Measurements from ENCODE around the gene REEP5. TPM values are rescaled to one million over a fixed set of nuclear protein-coding genes. Genes with fewer than 3 reads are reported as not detected.

REEP5 gene
- total and polyA plus RNA-seq, 2 of the 8 experiments (the other 6 are each of a cell fraction or from before 2014, with no cell fraction given): 58.3 to 94.3 TPM

DNA sequence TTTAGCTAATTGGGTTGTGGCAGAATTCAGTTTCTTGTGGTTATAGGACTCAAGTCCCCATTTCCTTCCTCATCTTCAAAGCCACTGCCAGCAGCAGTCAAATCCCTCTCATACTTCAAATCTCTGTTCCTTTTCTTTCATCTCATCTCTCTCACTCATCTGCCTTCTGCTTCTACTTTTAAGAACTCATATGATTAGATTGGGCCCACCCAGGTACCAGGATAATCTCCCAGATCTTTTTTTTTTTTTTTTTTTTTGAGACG, 8.0 kb upstream of the REEP5 start:
- Histone ChIP-seq H3K23me2 (ENCODE audit: low read depth, low read length) (no peaks in the 10 kb centered on the region), H2AFZ (ENCODE audit: low read length) (no peak overlapping the region), H3K56ac (replicated peaks; ENCODE audit: insufficient read length, low read depth, low read length) (no peak overlapping the region), H3K27me3 (replicated peaks in 1 of 4; ENCODE audit: control insufficient read depth in 3 of 4, extremely low read depth in 1 of 4, insufficient read depth in 3 of 4, low read length in 3 of 4) (no peaks in the 10 kb centered on the region), H3K14ac (ENCODE audit: insufficient read length) (no peak overlapping the region), H3K18ac (ENCODE audit: extremely low read depth, low read length) (no peak overlapping the region), H2BK5ac (ENCODE audit: low read depth, low read length) (no peak overlapping the region), H3K9ac (replicated peaks in 1 of 4; ENCODE audit: extremely low read depth in 1 of 4, low read depth in 3 of 4, low read length in 3 of 4) (no peak overlapping the region), H3K9me3 (ENCODE audit: insufficient read depth in 2 of 2, low read depth in 1 of 2, low read length in 1 of 2) (no peaks in the 10 kb centered on the region), H3K27ac (ENCODE audit: low read depth, low read length) (no peak overlapping the region), H3K79me2 (ENCODE audit: control insufficient read depth in 1 of 2, insufficient read depth in 2 of 2, low read length in 2 of 2) (no peaks in the 10 kb centered on the region), H3K4me3 (ENCODE audit: extremely low read depth in 1 of 4, insufficient read depth in 2 of 4, low read depth in 3 of 4, low read length in 4 of 4) (no peak overlapping the region), H2BK20ac (ENCODE audit: low read length) (no peak overlapping the region), H3K4me1 (replicated peaks in 1 of 4; ENCODE audit: control insufficient read depth in 3 of 4, insufficient read depth in 4 of 4, low read length in 3 of 4) (no peaks in the 10 kb centered on the region), H4K91ac (replicated peaks; ENCODE audit: insufficient read length, low read length) (no peak overlapping the region), H3K36me3 (ENCODE audit: control insufficient read depth in 2 of 4, insufficient read depth in 4 of 4, low read length in 3 of 4) (no peaks in the 10 kb centered on the region), H4K5ac (ENCODE audit: insufficient read length, low read depth, low read length) (no peak overlapping the region), H3K79me1 (ENCODE audit: low read depth, low read length) (no peaks in the 10 kb centered on the region), H2BK15ac (ENCODE audit: low read length) (no peak overlapping the region), H3K4ac (replicated peaks; ENCODE audit: insufficient read length, low read depth, low read length) (no peak overlapping the region), H2BK120ac (replicated peaks; ENCODE audit: low read depth, low read length) (no peak overlapping the region), H3K4me2 (ENCODE audit: insufficient read depth in 1 of 2, low read depth in 2 of 2, low read length in 2 of 2) (no peak overlapping the region), H2AK5ac (ENCODE audit: low read depth, low read length) (no peak overlapping the region), H3K23ac (ENCODE audit: insufficient read length) (no peak overlapping the region), H2BK12ac (ENCODE audit: low read depth, low read length) (no peak overlapping the region), H4K8ac (ENCODE audit: extremely low read depth, insufficient read depth, low read length) (no peak overlapping the region), H4K20me1 (replicated peaks in 1 of 2; ENCODE audit: control insufficient read depth in 1 of 2, insufficient read depth in 2 of 2, low read length in 2 of 2) (no peaks in the 10 kb centered on the region)
- CTCF ChIA-PET (ENCODE audit: partially characterized antibody): interaction anchor here (1.4 kb wide), 1 partner anchor 9 kb away, joined by 5 read pairs; no protein-coding TSS in a partner anchor
- POLR2A ChIA-PET (ENCODE audit: partially characterized antibody): no interaction called here
- FAIRE-seq (no peak), DNase-seq (ENCODE audit: low read depth in 1 of 2, low spot score in 2 of 2) (no peak)
- no CpG with 5 or more reads among the region's 1 CpG for WGBS, 2 experiments (ENCODE audit: extremely low coverage in 1 of 2, insufficient coverage in 1 of 2, insufficient read length in 1 of 2, insufficient replicate concordance in 2 of 2, low coverage in 1 of 2, low lambda C conversion rate in 2 of 2, missing lambda C conversion rate in 1 of 2)
- TF ChIP-seq SIX5 (IDR thresholded peaks at IDR 0.05; ENCODE audit: low read depth, low read length) (no peak), RAD21 (IDR thresholded peaks at IDR 0.05 in 1 of 2, conservative IDR thresholded peaks at IDR 0.05 in 1 of 2; ENCODE audit: low read depth in 2 of 2, low read length in 2 of 2) (no peak), BRCA1 (IDR thresholded peaks at IDR 0.05; ENCODE audit: low read depth, low read length) (no peak), TAF7 (optimal IDR thresholded peaks at IDR 0.05; ENCODE audit: borderline replicate concordance, low read depth, low read length) (no peak), POU5F1 (IDR thresholded peaks at IDR 0.05; ENCODE audit: low read depth, low read length) (no peak), KDM1A (IDR thresholded peaks at IDR 0.05; ENCODE audit: borderline replicate concordance, low read length) (no peak), CREB1 (IDR thresholded peaks at IDR 0.05) (no peak), ASH2L (IDR thresholded peaks at IDR 0.05; ENCODE audit: low read length) (no peak), NRF1 (IDR thresholded peaks at IDR 0.05; ENCODE audit: low read depth, low read length) (no peak), SUZ12 (IDR thresholded peaks at IDR 0.05; ENCODE audit: low read length) (no peak), HDAC6 (IDR thresholded peaks at IDR 0.05; ENCODE audit: low read depth, low read length) (no peak), EP300 (IDR thresholded peaks at IDR 0.05; ENCODE audit: borderline replicate concordance in 1 of 2, low read depth in 2 of 2, low read length in 2 of 2) (no peak), NANOG (IDR thresholded peaks at IDR 0.05; ENCODE audit: insufficient read depth, low read depth, low read length, poor library complexity, severe bottlenecking) (no peak), ATF2 (IDR thresholded peaks at IDR 0.05; ENCODE audit: low read length) (no peak)
